Progenitor cell of endocrine pancreas (in vitro differentiated cells): Measurements from ENCODE around the gene NPHP4. TPM values are rescaled to one million over a fixed set of nuclear protein-coding genes. Genes with fewer than 3 reads are reported as not detected.

Experiments
- DNase-seq: peaks from one replicate; pipeline ENCODE4 v3.0.0; 2021; ENCODE audit warnings: low spot score; ENCODE audit not compliant: unreplicated experiment
- H3K27ac Mint-ChIP-seq: 2 replicates; pipeline ENCODE4 v1.8.0; 2021; ENCODE audit warnings: mild to moderate bottlenecking, moderate library complexity, mixed read lengths
- H3K27me3 Mint-ChIP-seq: 2 replicates; pipeline ENCODE4 v1.8.0; 2021; ENCODE audit warnings: mixed read lengths
- H3K36me3 Mint-ChIP-seq: 2 replicates; pipeline ENCODE4 v1.8.0; 2022; ENCODE audit warnings: mixed read lengths; ENCODE audit not compliant: insufficient read depth
- H3K4me1 Mint-ChIP-seq: 2 replicates; pipeline ENCODE4 v1.8.0; 2021; ENCODE audit warnings: low read depth, mixed read lengths
- H3K4me3 Mint-ChIP-seq: 2 replicates; pipeline ENCODE4 v1.8.0; 2021; ENCODE audit warnings: low read depth, mild to moderate bottlenecking, moderate library complexity, mixed read lengths
- H3K9me3 Mint-ChIP-seq: 2 replicates; pipeline ENCODE4 v1.8.0; 2021; ENCODE audit warnings: low read depth, mixed read lengths
- total RNA-seq: library from RNA; stranded (reverse); gene quantifications from 2 replicates; pipeline ENCODE4 v1.2.1, GENCODE V29; 2021
- TF ChIP-seq, protein P1 (sequence below): fragments of 200-600 bp; sonication (generic); IDR thresholded peaks from one replicate; pipeline ENCODE4 v1.5.0; 2021; ENCODE audit warnings: antibody characterized with exemption, mild to moderate bottlenecking; ENCODE audit not compliant: unreplicated experiment

The NPHP4 gene
- total RNA-seq, 1 donor from 2014 or later = 29.9 TPM

DNA sequence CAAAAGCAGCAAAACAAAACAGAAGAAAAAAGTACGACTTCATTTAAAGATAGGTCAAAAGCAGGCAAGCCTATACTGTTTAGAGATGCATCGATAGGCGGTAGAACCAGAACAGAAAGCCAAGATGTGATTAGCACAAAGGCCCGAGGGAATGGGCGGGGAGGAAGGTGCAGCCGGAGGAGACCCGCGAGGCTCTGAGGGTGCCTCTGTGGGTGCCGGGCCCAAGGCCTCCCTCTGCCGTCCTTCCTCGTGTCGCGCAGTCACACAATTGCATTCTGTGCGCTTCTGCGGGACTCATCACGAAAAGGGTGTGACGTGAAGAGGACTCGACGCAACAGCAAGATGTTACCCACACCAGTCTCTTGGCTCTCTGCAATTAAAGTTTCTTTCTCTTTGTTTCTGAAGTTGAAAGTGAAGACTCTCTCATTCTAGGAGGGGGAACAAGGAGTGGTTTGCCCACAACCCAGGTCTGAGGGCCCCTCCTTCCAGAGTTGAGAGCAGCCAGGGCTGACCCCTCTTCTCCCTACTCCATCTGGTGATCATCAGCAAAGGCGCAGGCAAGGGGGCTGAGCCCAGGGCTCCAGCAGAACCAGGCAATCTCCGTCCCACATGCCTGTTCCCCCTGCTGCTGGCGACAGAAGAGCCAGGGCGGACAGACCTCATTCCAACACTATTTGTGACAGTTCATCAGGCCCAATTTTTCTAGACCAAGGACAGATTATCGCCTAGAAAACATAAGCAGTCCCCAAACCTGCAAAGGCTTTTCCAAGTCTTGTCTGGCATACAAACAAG, 41.0 kb downstream of the NPHP4 start:
- peaks cover 18% of the 10 kb centered on the region for H3K36me3 Mint-ChIP-seq
- H3K27me3 Mint-ChIP-seq = no peaks in the 10 kb centered on the region
- no peak overlapping the region for H3K27ac Mint-ChIP-seq
- no peak overlapping the region for H3K4me3 Mint-ChIP-seq
- no peaks in the 10 kb centered on the region for H3K9me3 Mint-ChIP-seq
- H3K4me1 Mint-ChIP-seq = no peaks in the 10 kb centered on the region
- no peak for DNase-seq
- TF ChIP-seq, protein P1, sequence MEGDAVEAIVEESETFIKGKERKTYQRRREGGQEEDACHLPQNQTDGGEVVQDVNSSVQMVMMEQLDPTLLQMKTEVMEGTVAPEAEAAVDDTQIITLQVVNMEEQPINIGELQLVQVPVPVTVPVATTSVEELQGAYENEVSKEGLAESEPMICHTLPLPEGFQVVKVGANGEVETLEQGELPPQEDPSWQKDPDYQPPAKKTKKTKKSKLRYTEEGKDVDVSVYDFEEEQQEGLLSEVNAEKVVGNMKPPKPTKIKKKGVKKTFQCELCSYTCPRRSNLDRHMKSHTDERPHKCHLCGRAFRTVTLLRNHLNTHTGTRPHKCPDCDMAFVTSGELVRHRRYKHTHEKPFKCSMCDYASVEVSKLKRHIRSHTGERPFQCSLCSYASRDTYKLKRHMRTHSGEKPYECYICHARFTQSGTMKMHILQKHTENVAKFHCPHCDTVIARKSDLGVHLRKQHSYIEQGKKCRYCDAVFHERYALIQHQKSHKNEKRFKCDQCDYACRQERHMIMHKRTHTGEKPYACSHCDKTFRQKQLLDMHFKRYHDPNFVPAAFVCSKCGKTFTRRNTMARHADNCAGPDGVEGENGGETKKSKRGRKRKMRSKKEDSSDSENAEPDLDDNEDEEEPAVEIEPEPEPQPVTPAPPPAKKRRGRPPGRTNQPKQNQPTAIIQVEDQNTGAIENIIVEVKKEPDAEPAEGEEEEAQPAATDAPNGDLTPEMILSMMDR = no peak

DNA sequence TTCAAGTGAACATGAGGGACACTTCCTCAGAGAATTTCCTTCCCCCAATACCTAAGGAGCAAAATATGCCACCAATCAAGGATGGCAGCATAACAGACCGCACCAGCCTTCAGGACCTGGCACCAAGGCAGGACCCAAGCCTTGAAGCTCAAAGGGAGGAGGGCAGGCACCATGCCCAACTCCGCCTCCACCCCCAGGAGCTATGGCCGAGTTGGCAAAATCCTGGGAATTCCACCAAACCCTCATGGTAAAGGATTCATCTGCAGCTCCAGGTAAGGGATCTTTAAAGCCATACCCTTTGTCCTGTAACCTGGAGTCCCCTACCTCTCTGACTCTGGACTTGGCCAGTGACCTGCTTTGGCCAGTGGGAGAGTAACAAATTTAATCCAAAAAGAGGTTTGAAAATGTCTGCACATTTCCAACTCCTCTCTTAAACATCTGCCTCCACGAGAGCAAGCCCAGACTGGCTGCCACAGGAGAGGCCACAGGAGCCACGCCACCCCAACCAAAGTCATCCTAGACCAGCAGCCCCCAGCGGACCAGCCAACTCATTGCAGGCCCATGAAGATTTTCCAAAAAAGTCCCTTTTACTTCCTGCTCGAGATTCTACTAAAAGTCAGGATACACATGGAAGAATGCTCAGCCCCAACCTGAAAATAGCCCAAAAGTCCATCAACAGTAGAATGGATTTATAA, 41.9 kb downstream of the NPHP4 start:
- peaks cover 20% of the 10 kb centered on the region for H3K36me3 Mint-ChIP-seq
- no peaks in the 10 kb centered on the region for H3K4me1 Mint-ChIP-seq
- no peaks in the 10 kb centered on the region for H3K27me3 Mint-ChIP-seq
- no peaks in the 10 kb centered on the region for H3K9me3 Mint-ChIP-seq
- H3K27ac Mint-ChIP-seq = no peak overlapping the region
- DNase-seq = no peak
- TF ChIP-seq, protein P1 = no peak
- H3K4me3 Mint-ChIP-seq = no peak overlapping the region

GRCh38 chr1:5949761-5950100, 42.5 kb downstream of the NPHP4 start:
- Mint-ChIP-seq H3K4me3 (no peak overlapping the region), H3K36me3 (peaks cover 20% of the 10 kb centered on the region), H3K9me3 (no peaks in the 10 kb centered on the region), H3K4me1 (no peaks in the 10 kb centered on the region), H3K27me3 (no peaks in the 10 kb centered on the region), H3K27ac (no peak overlapping the region)
- TF ChIP-seq, protein P1 = peak; percentile 3
- no peak for DNase-seq

DNA sequence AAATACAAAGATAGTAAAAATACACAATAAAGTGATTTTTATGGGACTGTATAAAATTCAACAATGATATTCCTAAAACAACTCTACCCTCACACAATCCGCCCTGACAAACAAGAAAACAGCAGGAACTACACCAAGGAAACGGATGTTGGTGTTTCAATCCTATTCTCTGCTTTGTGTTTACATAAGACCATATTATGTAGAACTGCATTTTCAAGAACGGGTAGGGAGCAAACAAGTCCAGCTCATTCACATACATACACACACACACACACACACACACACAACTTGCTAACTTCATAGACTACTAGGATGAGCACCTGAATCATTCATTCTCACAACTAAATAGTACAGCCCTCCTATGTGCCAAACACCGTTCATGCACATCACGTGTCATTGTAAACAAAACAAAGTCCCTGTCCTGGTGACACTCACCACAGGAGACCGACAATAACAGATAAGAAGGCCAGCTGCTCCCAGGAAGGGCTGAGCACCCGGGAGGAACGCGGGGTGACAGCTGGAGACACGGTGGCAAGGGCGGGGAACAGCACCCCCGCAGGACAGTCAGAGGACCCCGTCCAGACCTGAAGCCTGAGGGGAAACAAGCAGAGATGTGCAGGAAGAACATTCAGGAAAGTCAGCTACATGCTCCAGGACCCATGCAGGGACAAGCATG, 43.0 kb downstream of the NPHP4 start:
- H3K4me1 Mint-ChIP-seq = no peaks in the 10 kb centered on the region
- no peak for DNase-seq
- TF ChIP-seq, protein P1 = peak; percentile 36
- no peaks in the 10 kb centered on the region for H3K27me3 Mint-ChIP-seq
- H3K27ac Mint-ChIP-seq = no peak overlapping the region
- H3K9me3 Mint-ChIP-seq = no peaks in the 10 kb centered on the region
- H3K36me3 Mint-ChIP-seq = peaks cover 20% of the 10 kb centered on the region
- H3K4me3 Mint-ChIP-seq = no peak overlapping the region

DNA sequence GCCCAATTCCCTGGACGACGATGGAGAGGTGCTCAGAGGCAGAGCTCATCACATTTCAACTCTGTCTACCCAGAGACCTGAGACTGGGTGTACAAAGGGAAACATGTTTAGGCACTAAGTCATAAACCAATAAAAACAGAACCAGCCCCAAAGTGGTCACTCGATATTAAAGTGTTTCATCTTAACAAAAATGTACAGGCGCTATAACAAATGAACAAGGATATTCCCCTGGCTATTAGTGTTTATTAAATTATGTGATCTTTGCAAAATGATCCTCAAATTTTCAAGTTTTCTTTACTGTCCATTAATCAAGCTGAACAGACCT, 43.6 kb downstream of the NPHP4 start:
- H3K4me1 Mint-ChIP-seq = no peaks in the 10 kb centered on the region
- no peak overlapping the region for H3K27ac Mint-ChIP-seq
- no peak overlapping the region for H3K4me3 Mint-ChIP-seq
- H3K36me3 Mint-ChIP-seq = peaks cover 18% of the 10 kb centered on the region
- no peak for DNase-seq
- no peaks in the 10 kb centered on the region for H3K9me3 Mint-ChIP-seq
- TF ChIP-seq, protein P1 = no peak
- H3K27me3 Mint-ChIP-seq = no peaks in the 10 kb centered on the region
